HEK293 (cell line): ENCODE data around the gene ODR4.

Source experiments
- CTCF ChIP-seq: fragments of 450-650 bp; formaldehyde crosslinking; IDR thresholded peaks from 2 replicates; pipeline ENCODE4 v1.5.1; 2016; ENCODE audit warnings: missing biosample characterization, missing genetic modification characterization
- EGR2 ChIP-seq: fragments of 450-650 bp; formaldehyde crosslinking; IDR thresholded peaks from 2 replicates; pipeline ENCODE4 v1.5.1; 2016; ENCODE audit warnings: low read depth, missing biosample characterization, missing genetic modification characterization
- PRDM2 ChIP-seq: fragments of 450-650 bp; formaldehyde crosslinking; IDR thresholded peaks from 2 replicates; pipeline ENCODE4 v1.5.1; 2016; ENCODE audit warnings: missing biosample characterization, missing genetic modification characterization, borderline replicate concordance
- ZBTB44 ChIP-seq: fragments of 450-650 bp; IDR thresholded peaks from 2 replicates; pipeline ENCODE4 v1.5.1; 2018; ENCODE audit warnings: missing biosample characterization, mild to moderate bottlenecking, missing genetic modification characterization
- ZBTB49 ChIP-seq: fragments of 450-650 bp; formaldehyde crosslinking; IDR thresholded peaks from 2 replicates; pipeline ENCODE4 v1.5.1; 2016; ENCODE audit warnings: missing biosample characterization, missing genetic modification characterization, low read depth
- ZFP37 ChIP-seq: fragments of 450-650 bp; formaldehyde crosslinking; IDR thresholded peaks from 2 replicates; pipeline ENCODE4 v1.5.1; 2016; ENCODE audit warnings: missing biosample characterization, missing genetic modification characterization
- ZNF121 ChIP-seq: fragments of 450-650 bp; formaldehyde crosslinking; IDR thresholded peaks from 2 replicates; pipeline ENCODE4 v1.5.1; 2016; ENCODE audit warnings: missing biosample characterization, missing genetic modification characterization
- ZNF211 ChIP-seq: fragments of 450-650 bp; formaldehyde crosslinking; IDR thresholded peaks from 2 replicates; pipeline ENCODE4 v1.5.1; 2016; ENCODE audit warnings: low read depth, missing biosample characterization, missing genetic modification characterization
- ZNF266 ChIP-seq: fragments of 450-650 bp; formaldehyde crosslinking; IDR thresholded peaks from 2 replicates; pipeline ENCODE4 v1.5.1; 2016; ENCODE audit warnings: missing biosample characterization, missing genetic modification characterization, low read depth
- ZNF404 ChIP-seq: fragments of 450-650 bp; formaldehyde crosslinking; IDR thresholded peaks from 2 replicates; pipeline ENCODE4 v1.5.1; 2017; ENCODE audit warnings: missing biosample characterization, missing genetic modification characterization
- ZNF521 ChIP-seq: fragments of 450-650 bp; formaldehyde crosslinking; IDR thresholded peaks from 2 replicates; pipeline ENCODE4 v1.5.1; 2017; ENCODE audit warnings: missing biosample characterization, mild to moderate bottlenecking, missing genetic modification characterization
- ZNF654 ChIP-seq: fragments of 450-650 bp; formaldehyde crosslinking; IDR thresholded peaks from 2 replicates; pipeline ENCODE4 v1.5.1; 2016; ENCODE audit warnings: low read depth, missing biosample characterization, missing genetic modification characterization
- ZNF747 ChIP-seq: fragments of 450-650 bp; formaldehyde crosslinking; IDR thresholded peaks from 2 replicates; pipeline ENCODE4 v1.5.1; 2016; ENCODE audit warnings: missing biosample characterization, missing genetic modification characterization
- ZNF791 ChIP-seq: fragments of 450-650 bp; formaldehyde crosslinking; IDR thresholded peaks from 2 replicates; pipeline ENCODE4 v1.5.1; 2016; ENCODE audit warnings: missing biosample characterization, missing genetic modification characterization

GRCh38 chr1:186421446-186421845 lies 45.8 kb downstream of the ODR4 start:
- TF ChIP-seq ZNF521 (tag by site-specific recombination) (no peak), ZNF791 (tag by site-specific recombination) (no peak), ZBTB44 (tag by site-specific recombination) (no peak), EGR2 (tag by site-specific recombination) (no peak), ZNF747 (tag by site-specific recombination) (no peak), ZBTB49 (tag by site-specific recombination) (no peak), PRDM2 (no peak), CTCF (tag by site-specific recombination) (no peak), ZNF654 (tag by site-specific recombination) (no peak), ZNF211 (no peak), ZFP37 (tag by site-specific recombination) (no peak), ZNF404 (no peak), ZNF266 (tag by site-specific recombination) (no peak), ZNF121 (tag by site-specific recombination) (no peak)
